PFSK-1 (cell line): Measurements from ENCODE around the gene TTC12.

Experiments
- FOXP2 ChIP-seq: optimal IDR thresholded peaks from 2 replicates; pipeline ENCODE3; 2011; ENCODE audit warnings: borderline replicate concordance, control low read depth, inconsistent platforms; ENCODE audit not compliant: insufficient read depth; ENCODE audit errors: extremely low read length, extremely low read depth
- POLR2AphosphoS5 ChIP-seq: IDR thresholded peaks from 2 replicates; pipeline ENCODE4 v1.6.1; 2012; ENCODE audit warnings: low read depth, mild to moderate bottlenecking, control low read depth, low read length, moderate library complexity
- SIN3A ChIP-seq: IDR thresholded peaks from 2 replicates; pipeline ENCODE4 v1.6.1; 2012; ENCODE audit warnings: mild to moderate bottlenecking, low read length, moderate library complexity, borderline replicate concordance; ENCODE audit not compliant: insufficient read depth
- TAF1 ChIP-seq: IDR thresholded peaks from 2 replicates; pipeline ENCODE4 v1.6.1; 2012; ENCODE audit warnings: low read length, control low read depth, borderline replicate concordance; ENCODE audit not compliant: insufficient read depth
- TF ChIP-seq, protein P1 (sequence below), 2 experiments: IDR thresholded peaks; 2 replicates each; pipeline versions ENCODE4 v1.6.1 to v1.8.0; 2011 to 2012; ENCODE audit warnings: low read depth in 2 of 2, low read length in 2 of 2, control low read depth in 1 of 2, inconsistent platforms in 1 of 2, mild to moderate bottlenecking in 1 of 2, moderate library complexity in 1 of 2; ENCODE audit not compliant: insufficient read depth in 1 of 2

TTC12 gene

DNA sequence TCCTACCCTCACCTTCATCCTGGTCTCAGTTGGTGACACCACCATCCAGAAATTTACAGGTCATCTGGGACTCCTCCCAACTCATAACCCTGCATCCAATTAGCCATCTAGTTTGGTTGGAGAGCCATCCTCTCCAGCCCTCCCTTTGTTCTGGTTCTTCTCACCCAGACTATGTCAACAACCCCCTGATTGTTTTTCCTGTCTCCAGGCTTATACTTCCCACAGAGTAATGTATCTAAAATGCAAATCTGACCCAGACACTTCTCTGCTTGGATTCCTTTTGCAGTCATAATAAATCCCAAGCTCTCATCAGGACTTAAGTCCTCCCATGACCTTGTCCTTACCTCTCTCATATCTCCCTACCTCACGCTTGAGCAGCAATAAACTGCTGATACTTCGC, 3.0 kb downstream of the TTC12 start:
- TF ChIP-seq TAF1 (no peak), FOXP2 (no peak), SIN3A (no peak), POLR2AphosphoS5 (no peak)
- TF ChIP-seq, protein P1, sequence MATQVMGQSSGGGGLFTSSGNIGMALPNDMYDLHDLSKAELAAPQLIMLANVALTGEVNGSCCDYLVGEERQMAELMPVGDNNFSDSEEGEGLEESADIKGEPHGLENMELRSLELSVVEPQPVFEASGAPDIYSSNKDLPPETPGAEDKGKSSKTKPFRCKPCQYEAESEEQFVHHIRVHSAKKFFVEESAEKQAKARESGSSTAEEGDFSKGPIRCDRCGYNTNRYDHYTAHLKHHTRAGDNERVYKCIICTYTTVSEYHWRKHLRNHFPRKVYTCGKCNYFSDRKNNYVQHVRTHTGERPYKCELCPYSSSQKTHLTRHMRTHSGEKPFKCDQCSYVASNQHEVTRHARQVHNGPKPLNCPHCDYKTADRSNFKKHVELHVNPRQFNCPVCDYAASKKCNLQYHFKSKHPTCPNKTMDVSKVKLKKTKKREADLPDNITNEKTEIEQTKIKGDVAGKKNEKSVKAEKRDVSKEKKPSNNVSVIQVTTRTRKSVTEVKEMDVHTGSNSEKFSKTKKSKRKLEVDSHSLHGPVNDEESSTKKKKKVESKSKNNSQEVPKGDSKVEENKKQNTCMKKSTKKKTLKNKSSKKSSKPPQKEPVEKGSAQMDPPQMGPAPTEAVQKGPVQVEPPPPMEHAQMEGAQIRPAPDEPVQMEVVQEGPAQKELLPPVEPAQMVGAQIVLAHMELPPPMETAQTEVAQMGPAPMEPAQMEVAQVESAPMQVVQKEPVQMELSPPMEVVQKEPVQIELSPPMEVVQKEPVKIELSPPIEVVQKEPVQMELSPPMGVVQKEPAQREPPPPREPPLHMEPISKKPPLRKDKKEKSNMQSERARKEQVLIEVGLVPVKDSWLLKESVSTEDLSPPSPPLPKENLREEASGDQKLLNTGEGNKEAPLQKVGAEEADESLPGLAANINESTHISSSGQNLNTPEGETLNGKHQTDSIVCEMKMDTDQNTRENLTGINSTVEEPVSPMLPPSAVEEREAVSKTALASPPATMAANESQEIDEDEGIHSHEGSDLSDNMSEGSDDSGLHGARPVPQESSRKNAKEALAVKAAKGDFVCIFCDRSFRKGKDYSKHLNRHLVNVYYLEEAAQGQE (IDR thresholded peaks at IDR 0.05; ENCODE audit: insufficient read depth in 1 of 2, low read depth in 2 of 2, low read length in 2 of 2) = no peak

DNA sequence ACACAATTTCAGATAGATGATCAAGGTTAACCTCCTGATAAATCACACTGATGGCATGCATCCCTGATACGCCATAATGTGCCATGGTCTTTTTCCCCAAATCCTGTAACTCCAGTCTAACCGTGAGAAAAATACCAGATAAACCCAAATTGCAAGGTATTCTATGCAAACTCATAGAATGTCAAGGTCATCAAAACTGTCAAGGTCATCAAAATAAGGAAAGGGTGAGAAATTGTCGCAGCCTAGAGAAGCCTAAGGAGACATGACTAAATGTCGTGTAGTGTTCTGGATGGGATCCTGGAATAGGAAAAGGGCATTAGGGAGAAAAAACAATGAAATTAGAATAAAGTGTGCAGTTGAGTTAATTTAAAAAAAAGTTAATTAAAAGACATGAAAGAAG, 4.7 kb downstream of the TTC12 start:
- TF ChIP-seq TAF1 (no peak), POLR2AphosphoS5 (no peak), FOXP2 (no peak), SIN3A (no peak)
- TF ChIP-seq, protein P1 (IDR thresholded peaks at IDR 0.05; ENCODE audit: insufficient read depth in 1 of 2, low read depth in 2 of 2, low read length in 2 of 2) = no peak

DNA sequence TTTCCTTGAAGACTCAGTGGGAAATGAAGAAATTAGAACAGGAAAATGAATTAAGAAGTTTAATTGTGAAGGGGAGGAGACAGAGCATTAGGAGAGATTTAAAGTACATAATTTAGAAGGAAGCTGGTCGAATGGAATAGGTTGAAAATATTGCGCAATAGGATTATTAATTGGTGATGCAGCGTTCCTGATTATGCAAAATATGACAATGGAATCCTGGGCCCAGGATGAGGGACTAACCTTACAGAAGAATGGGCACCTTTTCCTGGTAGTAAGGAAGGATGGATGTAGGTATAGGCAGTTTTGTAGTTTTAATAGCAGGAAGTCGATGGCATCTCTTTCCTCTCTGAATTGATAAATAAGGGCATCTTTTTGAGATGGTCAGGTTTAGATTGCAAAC, 7.8 kb downstream of the TTC12 start:
- no peak for TF ChIP-seq POLR2AphosphoS5
- TF ChIP-seq FOXP2 = no peak
- TF ChIP-seq SIN3A = no peak
- TF ChIP-seq, protein P1 (IDR thresholded peaks at IDR 0.05; ENCODE audit: insufficient read depth in 1 of 2, low read depth in 2 of 2, low read length in 2 of 2) = no peak
- no peak for TF ChIP-seq TAF1

DNA sequence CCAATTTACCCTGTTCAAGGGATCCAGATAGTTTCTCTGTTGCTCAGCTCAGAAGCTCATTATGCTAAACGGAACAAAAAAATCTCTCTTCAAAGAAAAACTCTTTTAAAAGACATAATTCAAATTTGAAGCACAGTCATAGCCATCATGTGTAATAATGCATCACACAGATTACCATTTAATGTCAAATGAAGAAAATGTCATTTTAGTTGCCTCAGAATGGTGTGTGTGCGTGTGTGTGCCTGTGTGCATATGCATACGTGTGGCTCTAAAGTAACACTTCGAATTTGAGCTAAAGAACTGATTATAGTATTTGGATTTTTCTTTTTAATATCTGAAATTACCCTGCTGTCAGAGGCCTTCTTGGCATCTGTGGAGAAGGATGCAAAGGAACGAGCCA, 9.9 kb downstream of the TTC12 start:
- TF ChIP-seq SIN3A (no peak), POLR2AphosphoS5 (no peak), TAF1 (no peak), FOXP2 (no peak)
- TF ChIP-seq, protein P1 (IDR thresholded peaks at IDR 0.05; ENCODE audit: insufficient read depth in 1 of 2, low read depth in 2 of 2, low read length in 2 of 2) = no peak

DNA sequence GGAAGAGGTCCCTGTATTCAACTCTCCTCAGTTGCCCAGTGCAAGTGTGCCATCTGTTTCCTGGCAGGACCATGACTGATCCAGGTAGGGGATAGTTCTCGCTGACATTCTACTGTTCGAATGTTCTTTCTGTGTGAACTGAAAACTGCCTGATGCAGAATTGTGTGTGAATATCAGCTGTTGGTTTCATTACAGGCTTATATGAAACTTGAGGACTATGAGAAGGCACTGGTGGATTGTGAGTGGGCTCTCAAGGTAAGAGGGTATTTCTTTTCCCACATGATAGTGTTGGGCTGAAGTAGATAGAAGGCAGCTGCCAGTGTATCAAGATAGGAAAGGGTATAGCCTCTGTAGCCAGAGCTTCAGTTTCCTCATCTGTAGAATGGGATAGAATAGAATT, 15.3 kb downstream of the TTC12 start:
- TF ChIP-seq SIN3A (no peak), FOXP2 (no peak), TAF1 (no peak), POLR2AphosphoS5 (no peak)
- TF ChIP-seq, protein P1 (IDR thresholded peaks at IDR 0.05; ENCODE audit: insufficient read depth in 1 of 2, low read depth in 2 of 2, low read length in 2 of 2) = no peak
